Umbilical cord (tissue), 2 donors: ENCODE data around the gene ZNF681. TPM values are rescaled to one million over a fixed set of nuclear protein-coding genes. Genes with fewer than 3 reads are reported as not detected.
"Not testable (repeated sequence)": the region's sequence is repeated elsewhere in the genome, so short reads cannot be mapped to it uniquely, and the experiment has no call there.

Source experiments
- DNase-seq: peaks from one replicate; pipeline ENCODE4 v3.0.0-alpha.2; 2015; ENCODE audit warnings: low spot score
- total RNA-seq: library from RNA; depleted of rRNA; stranded (reverse); fragments of >200 nt; gene quantifications from one replicate; pipeline ENCODE4 v1.2.3, GENCODE V29; 2014; ENCODE audit warnings: low replicate concordance; ENCODE audit not compliant: insufficient read depth

Gene ZNF681
- total RNA-seq, 1 donor from 2014 or later = 6.5 TPM

DNA sequence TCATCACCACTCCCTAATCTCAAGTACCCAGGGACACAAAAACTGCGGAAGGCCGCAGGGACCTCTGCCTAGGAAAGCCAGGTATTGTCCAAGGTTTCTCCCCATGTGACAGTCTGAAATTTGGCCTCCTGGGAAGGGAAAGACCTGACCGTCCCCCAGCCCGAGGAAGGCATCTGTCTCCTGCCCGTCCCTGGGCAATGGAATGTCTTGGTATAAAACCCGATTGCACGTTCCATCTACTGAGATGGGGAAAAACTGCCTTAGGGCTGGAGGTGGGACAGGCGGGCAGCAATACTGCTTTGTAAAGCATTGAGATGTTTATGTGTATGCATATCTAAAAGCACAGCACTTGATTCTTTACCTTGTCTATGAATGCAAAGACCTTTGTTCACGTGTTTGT, 65.8 kb downstream of the ZNF681 start:
- not testable (repeated sequence) for DNase-seq

Other genes starting within 250 kb of the ZNF681 start
- gene ZNF675, start 71.7 kb downstream of the ZNF681 start, total RNA-seq = 20.7 TPM
- gene ZNF726, start 156.0 kb upstream of the ZNF681 start, total RNA-seq = 12.0 TPM